GM18526 (cell line): ENCODE results near the gene SEMA4D.

Source experiments
- POLR2A ChIP-seq: IDR thresholded peaks from 3 replicates; pipeline ENCODE4 v1.6.1; 2011; ENCODE audit not compliant: insufficient read length; ENCODE audit errors: extremely low read depth

SEMA4D gene

GRCh38 chr9:89519366-89519805 is 21.5 kb upstream of the SEMA4D start:
- TF ChIP-seq POLR2A, result no peak

GRCh38 chr9:89518466-89519365 is 20.8 kb upstream of the SEMA4D start:
- TF ChIP-seq POLR2A, result no peak

- no peak for TF ChIP-seq POLR2A
Measured at GRCh38 chr9:89515416-89515815, 17.5 kb upstream of the SEMA4D start.

GRCh38 chr9:89514956-89515355 is 17.0 kb upstream of the SEMA4D start:
- TF ChIP-seq POLR2A, result no peak

DNA sequence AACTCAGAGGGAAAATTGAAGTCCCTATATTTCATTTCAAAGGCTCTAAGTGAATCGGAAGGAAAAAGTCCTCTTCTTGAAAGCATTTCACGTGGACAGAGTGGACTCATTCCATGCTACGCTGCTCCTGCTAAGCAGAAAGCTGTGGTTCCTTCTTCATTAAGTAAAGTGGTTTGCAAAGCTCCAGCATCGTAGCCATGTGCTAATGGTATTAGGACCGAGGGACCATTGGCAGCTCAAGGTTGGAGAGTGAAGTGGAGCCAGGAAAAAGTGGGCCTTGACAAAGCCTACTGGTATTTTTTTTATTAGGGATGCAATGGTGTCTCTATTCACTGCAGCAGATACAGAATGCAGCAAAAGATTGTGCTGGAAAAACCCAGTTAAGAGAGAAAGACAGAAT is 16.4 kb upstream of the SEMA4D start:
- no peak for TF ChIP-seq POLR2A

DNA sequence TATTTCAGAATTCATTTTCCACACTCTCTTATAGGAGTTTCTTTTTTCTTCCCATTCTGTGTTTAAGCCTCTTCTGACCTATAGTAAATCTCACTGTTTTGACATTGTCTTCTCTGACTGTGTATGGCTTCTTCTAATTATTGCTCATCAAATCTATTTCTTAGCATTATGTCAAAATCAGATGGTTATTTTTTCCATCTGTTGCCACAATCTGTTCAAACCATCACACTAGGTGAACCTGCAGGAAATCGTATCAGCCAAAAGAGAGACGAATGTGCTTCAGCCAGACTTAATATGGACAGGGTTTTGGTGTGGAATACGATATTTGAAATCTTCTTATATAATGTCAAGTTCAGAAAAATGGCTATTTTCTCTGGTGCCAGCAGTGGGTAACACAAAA is 15.9 kb upstream of the SEMA4D start:
- no peak for TF ChIP-seq POLR2A

- no peak for TF ChIP-seq POLR2A
Measured at GRCh38 chr9:89512382-89512781, 14.5 kb upstream of the SEMA4D start.

GRCh38 chr9:89508951-89509615 is 11.2 kb upstream of the SEMA4D start:
- no peak for TF ChIP-seq POLR2A

- no peak for TF ChIP-seq POLR2A
Measured at GRCh38 chr9:89505911-89506310, 8.0 kb upstream of the SEMA4D start.

DNA sequence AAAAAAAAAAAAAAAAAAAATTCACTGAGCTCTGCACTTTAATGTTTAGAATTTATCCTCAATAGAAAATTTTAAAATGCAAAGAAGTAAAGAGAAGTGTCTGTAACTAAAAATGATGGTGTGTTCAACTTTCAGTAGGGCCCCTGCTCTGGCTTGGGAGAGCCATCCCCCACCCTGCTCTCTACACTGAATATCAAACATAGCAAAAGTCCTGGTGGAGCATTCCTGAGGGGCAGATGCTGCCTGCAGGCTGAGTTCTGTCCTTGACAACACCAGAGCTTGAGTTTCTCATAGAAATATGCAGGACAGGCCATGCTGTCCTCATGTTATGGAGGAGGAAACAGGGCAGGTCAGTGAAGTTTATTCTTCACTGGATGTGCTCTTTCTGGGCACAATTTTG is 7.1 kb upstream of the SEMA4D start:
- TF ChIP-seq POLR2A, result no peak

GRCh38 chr9:89502671-89503070 is 4.8 kb upstream of the SEMA4D start:
- TF ChIP-seq POLR2A, result no peak

- TF ChIP-seq POLR2A, result no peak
Measured at GRCh38 chr9:89502038-89502601, 4.2 kb upstream of the SEMA4D start.

- TF ChIP-seq POLR2A, result no peak
Measured at GRCh38 chr9:89501311-89501898, 3.5 kb upstream of the SEMA4D start.

- no peak for TF ChIP-seq POLR2A
Measured at GRCh38 chr9:89500008-89500407, 2.1 kb upstream of the SEMA4D start.

- TF ChIP-seq POLR2A, result no peak
Measured at GRCh38 chr9:89498852-89499480, 1.1 kb upstream of the SEMA4D start.

DNA sequence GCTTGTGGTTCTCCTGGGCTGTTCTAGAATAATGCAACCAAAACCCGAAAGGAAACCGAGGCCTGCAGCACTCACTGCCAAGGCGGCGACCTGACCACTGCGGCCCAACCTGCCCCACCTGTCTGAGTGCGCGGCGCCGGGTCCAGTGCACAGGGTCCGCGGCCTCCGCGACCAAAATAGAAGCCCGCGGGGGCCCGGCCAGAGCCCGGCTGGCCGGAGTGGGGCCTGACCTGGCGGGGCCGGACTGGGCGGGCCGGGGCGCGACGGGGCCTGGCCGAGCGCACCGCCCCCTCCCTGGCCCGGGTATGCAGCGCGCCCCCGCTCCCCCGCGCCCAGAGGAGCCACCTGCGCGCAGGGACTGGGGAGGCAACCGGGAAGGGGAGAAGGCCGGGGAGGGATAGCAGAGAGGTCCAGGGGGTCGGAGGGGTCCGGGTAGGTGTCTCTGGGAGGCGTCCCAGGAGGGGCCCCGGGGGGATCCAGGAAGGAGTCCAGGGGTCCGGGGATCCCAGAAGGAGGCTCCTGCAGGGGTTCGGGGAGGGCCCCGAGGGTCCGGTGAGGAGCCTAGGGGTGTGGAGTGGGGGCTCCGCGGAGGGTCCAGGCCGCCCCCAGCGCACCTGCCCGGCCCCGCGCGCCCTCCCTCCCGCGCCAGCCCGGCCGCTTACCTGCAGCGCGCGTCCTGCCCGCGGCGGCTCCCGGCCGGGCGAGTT is 503 bp downstream of the SEMA4D start:
- no peak for TF ChIP-seq POLR2A
